Heart right ventricle (tissue), 16 donors: ENCODE measurements around the gene NFAT5. TPM values are rescaled to one million over a fixed set of nuclear protein-coding genes. Genes with fewer than 3 reads are reported as not detected.
A peak's percentile ranks its signal among the peaks of the same experiment; 100 is the strongest.

ENCODE experiments used
- ATAC-seq, 8 donors: fragments of 200-7000 bp; cut with Tn5 transposase; one replicate each; pipeline ENCODE4 v1.9.1; 2020; ENCODE audit warnings: mild to moderate bottlenecking in 8 of 8, moderate library complexity in 8 of 8, moderate number of reproducible peaks in 1 of 8
- DNase-seq, 2 donors: peaks; one replicate each; pipeline ENCODE4 v3.0.0-alpha.2; 2020
- H3K27ac ChIP-seq, 10 donors: fragments of 200-600 bp; sonication (generic) in 2 of 10; one replicate each; pipeline versions ENCODE4 v1.5.0 to v1.8.0; 2020 to 2022; ENCODE audit warnings: mild to moderate bottlenecking in 3 of 10
- H3K27me3 ChIP-seq, 7 donors: fragments of 200-600 bp; one replicate each; pipeline ENCODE4 v1.8.0; 2021 to 2022; ENCODE audit warnings: mild to moderate bottlenecking in 2 of 7
- H3K36me3 ChIP-seq, 9 donors: fragments of 200-600 bp; sonication (generic) in 1 of 9; one replicate each; pipeline versions ENCODE4 v1.5.0 to v1.8.0; 2020 to 2022; ENCODE audit warnings: mild to moderate bottlenecking in 2 of 9
- H3K4me1 ChIP-seq, 9 donors: fragments of 200-600 bp; sonication (generic) in 1 of 9; one replicate each; pipeline versions ENCODE4 v1.5.0 to v1.8.0; 2020 to 2022; ENCODE audit warnings: mild to moderate bottlenecking in 4 of 9
- H3K4me3 ChIP-seq, 10 donors: fragments of 200-600 bp; sonication (generic) in 2 of 10; one replicate each; pipeline versions ENCODE4 v1.5.0 to v1.8.0; 2020 to 2022; ENCODE audit warnings: mild to moderate bottlenecking in 7 of 10, moderate library complexity in 2 of 10
- H3K9me3 ChIP-seq, 11 donors: fragments of 200-600 bp in 10 of 11; sonication (generic) in 2 of 11; one replicate each; pipeline versions ENCODE4 v1.5.0 to v1.8.0; 2013 to 2022; ENCODE audit warnings: mild to moderate bottlenecking in 2 of 11, control low read depth in 1 of 11, moderate library complexity in 1 of 11
- WGBS, 2 donors: extraction: QIAGEN DNeasy Blood & Tissue Kit; methylation state at CpG; one replicate each; pipeline ENCODE4 v1.1.7; 2013; ENCODE audit warnings: inconsistent platforms in 1 of 2; 5-methylcytosine and 5-hydroxymethylcytosine counted together
- intact Hi-C, 10 donors: fragments of 100-400 bp; cut with DNase I; formaldehyde crosslinking; loops; one replicate each; pipeline versions ENCODE4 v1.11.1 to v1.14.2; 2022
- polyA plus RNA-seq, 2 donors: library from polyadenylated mRNA; stranded (reverse); fragments of 200-250 nt; gene quantifications; one replicate each; pipeline ENCODE4 v1.2.3, GENCODE V29; 2013
- total RNA-seq, 10 donors: library from RNA; stranded (reverse); fragmentation: NEBNext Ultra II Directional in 3 of 10; extraction: Animal tissue kit (Norgen Biotek cat#: 25700) in 3 of 10; gene quantifications; one replicate each; pipeline versions ENCODE4 v1.2.1 to v1.2.4, GENCODE V29; 2021 to 2023
- TF ChIP-seq, protein P1 (sequence below), 9 donors: fragments of 200-600 bp; sonication (generic) in 2 of 9; IDR thresholded peaks; one replicate each; pipeline versions ENCODE4 v1.5.0 to v1.8.0; 2021 to 2022; ENCODE audit warnings: antibody characterized with exemption in 9 of 9, mild to moderate bottlenecking in 5 of 9, moderate library complexity in 1 of 9
- donor health status: Arrhythmogenic right ventricular cardiomyopathy.
- donor health status: ischemic (EF 13 %, LVEDD 7.1; RV severe dilation, severe dysfunction).
- donor health status: healthy with polysubstance abuse.
- donor health status: DM: no; HTN: yes; CAD: no.
- donor health status: DM: no; HTN: no; CAD: no.
- donor health status: ischemic (EF 25% LVEDD 6.9; RV normal size, moderate dysfunction).
- donor health status: ischemic (EF 25% LVEDD 5.7; RV mildly dilated, moderate dysfunction).
- donor health status: healthy.
- donor health status: DM: yes; HTN: yes; CAD: no.
- donor health status: Ischemic cardiomyopathy.
- donor health status: ischemic (EF 35%, LVEDD 5.7; RV mildly dilated, moderate dysfunction).
- donor health status: nonischemic (EF 11% LVEDD 7.7; RV severe dilation, severe dysfunction).
- donor health status: DM: yes; HTN: yes; CAD: no.
- donor health status: PGD.
- donor health status: ischemic (EF 29% LVEDD 5.4; RV normal size, mild dysfunction).
- donor health status: nonischemic (EF 23%, LVEDD 6.1; RV moderate dilation, normal function).

Gene NFAT5
- total and polyA plus RNA-seq, 12 donors, result 1.7 to 23.7 (median 20.8) TPM

DNA sequence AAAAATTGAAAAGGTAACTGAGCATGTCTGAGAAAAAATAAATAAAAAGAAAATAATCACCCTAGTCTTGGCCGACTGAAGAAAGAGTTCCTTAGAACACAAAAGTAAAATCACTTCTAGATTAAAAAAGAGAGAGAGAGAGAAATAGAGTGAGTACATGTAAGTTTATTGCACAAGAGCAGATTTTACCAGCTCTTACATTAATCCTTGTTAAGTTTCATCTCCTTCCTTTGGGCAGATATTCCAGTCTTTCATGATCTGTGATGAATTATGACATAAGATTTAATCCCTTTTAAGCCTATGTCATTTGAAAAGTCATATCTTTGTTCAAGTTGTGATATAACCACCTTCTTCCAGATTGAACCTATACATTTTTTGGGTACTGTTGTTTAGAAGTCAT is 54.8 kb downstream of the NFAT5 start:
- DNase-seq (no peak), ATAC-seq (no peak)
- TF ChIP-seq, protein P1, sequence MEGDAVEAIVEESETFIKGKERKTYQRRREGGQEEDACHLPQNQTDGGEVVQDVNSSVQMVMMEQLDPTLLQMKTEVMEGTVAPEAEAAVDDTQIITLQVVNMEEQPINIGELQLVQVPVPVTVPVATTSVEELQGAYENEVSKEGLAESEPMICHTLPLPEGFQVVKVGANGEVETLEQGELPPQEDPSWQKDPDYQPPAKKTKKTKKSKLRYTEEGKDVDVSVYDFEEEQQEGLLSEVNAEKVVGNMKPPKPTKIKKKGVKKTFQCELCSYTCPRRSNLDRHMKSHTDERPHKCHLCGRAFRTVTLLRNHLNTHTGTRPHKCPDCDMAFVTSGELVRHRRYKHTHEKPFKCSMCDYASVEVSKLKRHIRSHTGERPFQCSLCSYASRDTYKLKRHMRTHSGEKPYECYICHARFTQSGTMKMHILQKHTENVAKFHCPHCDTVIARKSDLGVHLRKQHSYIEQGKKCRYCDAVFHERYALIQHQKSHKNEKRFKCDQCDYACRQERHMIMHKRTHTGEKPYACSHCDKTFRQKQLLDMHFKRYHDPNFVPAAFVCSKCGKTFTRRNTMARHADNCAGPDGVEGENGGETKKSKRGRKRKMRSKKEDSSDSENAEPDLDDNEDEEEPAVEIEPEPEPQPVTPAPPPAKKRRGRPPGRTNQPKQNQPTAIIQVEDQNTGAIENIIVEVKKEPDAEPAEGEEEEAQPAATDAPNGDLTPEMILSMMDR (IDR thresholded peaks at IDR 0.05), result no peak
- Histone ChIP-seq H3K4me1 (peaks cover 4 to 59% (median 45%) of the 10 kb centered on the region in 9 donors), H3K27me3 (no peaks in the 10 kb centered on the region), H3K4me3 (no peak overlapping the region), H3K36me3 (peaks cover 0 to 23% (median 0%) of the 10 kb centered on the region in 9 donors), H3K27ac (peak overlapping the region in 2 of 10 donors; percentile 39 to 57), H3K9me3 (no peaks in the 10 kb centered on the region)
- WGBS, 2 donors, result 50 to 71% methylated on average over 1 of the region's 1 CpG
- intact Hi-C loops, result loop anchor here in 2 of 10 donors (5.0 to 10.0 kb wide), 2 partner anchors 53 to 196 kb away; partner anchors contain the start of genes CYB5B (in 1 of the 2) and NFAT5 (in 1 of the 2)

DNA sequence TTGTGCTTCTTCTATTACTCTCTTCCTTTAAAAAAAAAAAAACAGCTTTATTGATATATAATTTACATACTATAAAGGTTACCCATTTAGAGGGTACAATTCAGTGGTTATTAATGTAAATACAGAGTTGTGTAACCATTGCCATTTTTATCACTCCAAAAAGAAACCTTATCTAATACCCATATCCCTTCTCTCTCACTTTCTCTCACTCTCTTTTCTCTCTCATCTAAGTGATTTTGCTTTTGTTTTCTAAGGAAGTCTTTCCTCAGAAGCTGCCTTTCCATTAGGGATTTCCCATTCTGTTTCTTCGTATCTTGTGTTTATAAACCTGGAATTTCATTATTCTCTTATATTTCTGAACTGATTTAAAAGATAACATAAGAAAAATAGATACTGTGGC is 55.5 kb downstream of the NFAT5 start:
- H3K27ac ChIP-seq, result peak overlapping the region in 1 of 10 donors; percentile 39
- no peak for DNase-seq
- 92 to 98% methylated on average over 1 of the region's 1 CpG for WGBS, 2 donors
- intact Hi-C loops, result loop anchor here in 2 of 10 donors (5.0 to 10.0 kb wide), 2 partner anchors 54 to 196 kb away; partner anchors contain the start of genes CYB5B (in 1 of the 2) and NFAT5 (in 1 of the 2)
- no peak overlapping the region for H3K4me3 ChIP-seq
- TF ChIP-seq, protein P1 (IDR thresholded peaks at IDR 0.05), result no peak
- peaks cover 4 to 56% (median 40%) of the 10 kb centered on the region in 9 donors for H3K4me1 ChIP-seq
- ATAC-seq, result no peak
- peaks cover 0 to 27% (median 2%) of the 10 kb centered on the region in 9 donors for H3K36me3 ChIP-seq
- H3K27me3 ChIP-seq, result no peaks in the 10 kb centered on the region
- no peaks in the 10 kb centered on the region for H3K9me3 ChIP-seq

DNA sequence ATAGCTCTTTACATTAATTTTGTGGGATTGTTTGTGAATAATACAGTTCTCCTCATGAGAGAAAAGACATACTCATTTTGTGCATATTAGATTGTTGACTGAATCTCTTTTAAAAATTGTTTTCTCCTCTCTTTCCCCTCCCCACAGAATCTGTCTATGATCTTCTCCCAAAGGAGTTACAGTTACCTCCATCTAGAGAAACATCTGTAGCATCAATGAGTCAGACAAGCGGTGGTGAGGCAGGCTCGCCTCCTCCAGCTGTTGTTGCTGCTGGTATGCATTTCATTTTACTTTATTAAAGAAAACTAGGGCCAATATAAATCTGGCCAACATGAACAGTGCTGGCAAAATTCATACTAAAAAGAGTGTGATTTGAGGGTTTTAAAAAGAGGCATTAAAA is 60.5 kb downstream of the NFAT5 start:
- TF ChIP-seq, protein P1 (IDR thresholded peaks at IDR 0.05), result no peak
- Histone ChIP-seq H3K27ac (no peak overlapping the region), H3K9me3 (no peaks in the 10 kb centered on the region), H3K4me1 (peaks cover 0 to 16% (median under 1%) of the 10 kb centered on the region in 9 donors), H3K36me3 (peaks cover 0 to 60% (median 0%) of the 10 kb centered on the region in 9 donors), H3K4me3 (no peak overlapping the region), H3K27me3 (no peaks in the 10 kb centered on the region)
- intact Hi-C loops, result loop anchor here in 1 of 10 donors (10.0 kb wide), 1 partner anchor 201 kb away; the partner anchor contains the start of gene CYB5B
- 79 to 84% methylated on average over 2 of the region's 2 CpGs for WGBS, 2 donors
- no peak for ATAC-seq
- no peak for DNase-seq

DNA sequence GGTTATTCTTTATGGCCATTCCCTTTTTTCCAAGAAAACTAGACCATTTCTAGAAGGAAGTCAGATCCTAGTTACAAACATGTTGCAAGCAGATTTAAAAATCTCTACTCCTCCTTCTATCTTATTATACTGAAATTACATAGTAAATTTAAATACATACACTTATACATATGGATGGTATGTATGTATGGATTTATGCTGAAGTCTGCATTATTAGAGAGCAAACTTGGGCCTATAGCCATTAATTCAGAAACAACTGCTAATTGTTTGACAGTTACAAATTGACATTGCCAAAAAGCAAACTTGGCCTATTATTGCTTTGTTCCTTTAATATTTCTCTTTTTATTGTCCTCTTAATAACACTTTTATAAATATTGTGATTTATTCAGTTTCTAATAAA is 67.1 kb downstream of the NFAT5 start:
- H3K27me3 ChIP-seq, result no peaks in the 10 kb centered on the region
- H3K9me3 ChIP-seq, result peaks cover 0 to 14% (median 6%) of the 10 kb centered on the region in 11 donors
- intact Hi-C loops, result no loop called here
- TF ChIP-seq, protein P1 (IDR thresholded peaks at IDR 0.05), result no peak
- H3K27ac ChIP-seq, result no peak overlapping the region
- no peak for DNase-seq
- no peaks in the 10 kb centered on the region for H3K4me1 ChIP-seq
- peaks cover 0 to 78% (median 18%) of the 10 kb centered on the region in 9 donors for H3K36me3 ChIP-seq
- no peak overlapping the region for H3K4me3 ChIP-seq
- ATAC-seq, result no peak
